ENCODE results near the gene DDIAS. TPM values are rescaled to one million over a fixed set of nuclear protein-coding genes. Genes with fewer than 3 reads are reported as not detected.

DDIAS gene
- total RNA-seq, 1 donor from 2014 or later = 3.8 TPM

GRCh38 chr11:82899957-82900276, 1.6 kb upstream of the DDIAS start:
- H3K27me3 ChIP-seq = no peaks in the 10 kb centered on the region
- H3K9me3 ChIP-seq = no peaks in the 10 kb centered on the region
- no peaks in the 10 kb centered on the region for H3K36me3 ChIP-seq
- intact Hi-C loops (cut with DNase I) = loop anchor here (10.0 kb wide), 1 partner anchor 345 kb away; no protein-coding TSS in a partner anchor
- H3K4me3 ChIP-seq = peak overlapping the region; percentile 68
- no peak for DNase-seq
- H3K27ac ChIP-seq = peak overlapping the region; percentile 84
- no peak for TF ChIP-seq CTCF (IDR thresholded peaks at IDR 0.05)
- ATAC-seq = no peak
- H3K4me1 ChIP-seq = peaks cover 25% of the 10 kb centered on the region

- H3K4me3 ChIP-seq = peak within 1 kb of the TSS; percentile 68
- no peak for TF ChIP-seq CTCF (IDR thresholded peaks at IDR 0.05)
- ATAC-seq (peak; percentile 95), DNase-seq (peak; percentile 97)
- H3K27me3 ChIP-seq = no peaks in the 10 kb centered on the region
- no peaks in the 10 kb centered on the region for H3K36me3 ChIP-seq
- peak within 1 kb of the TSS; percentile 84 for H3K27ac ChIP-seq
- no peaks in the 10 kb centered on the region for H3K9me3 ChIP-seq
- intact Hi-C loops (cut with DNase I) = loop anchor here (10.0 kb wide), 1 partner anchor 344 kb away; no protein-coding TSS in a partner anchor
- peaks cover 20% of the 10 kb centered on the region for H3K4me1 ChIP-seq
Observed at GRCh38 chr11:82900277-82901164, 1.0 kb upstream of the DDIAS start, which contains the start of gene PRCP. TSS of gene PRCP (minus strand) at chr11:82900430. CDS start at chr11:82900402, 28 bp downstream.

GRCh38 chr11:82901922-82902485, 468 bp downstream of the DDIAS start:
- H3K4me1 ChIP-seq = peaks cover 24% of the 10 kb centered on the region

GRCh38 chr11:82902880-82903279, 1.3 kb downstream of the DDIAS start:
- Histone ChIP-seq H3K36me3 (no peaks in the 10 kb centered on the region), H3K27ac (no peak overlapping the region), H3K9me3 (no peaks in the 10 kb centered on the region), H3K4me3 (no peak overlapping the region), H3K4me1 (peaks cover 24% of the 10 kb centered on the region), H3K27me3 (no peaks in the 10 kb centered on the region)
- ATAC-seq (no peak), DNase-seq (no peak)
- intact Hi-C loops (cut with DNase I) = loop anchor here (10.0 kb wide), 1 partner anchor 342 kb away; no protein-coding TSS in a partner anchor
- no peak for TF ChIP-seq CTCF (IDR thresholded peaks at IDR 0.05)

More at GRCh38 chr11:82901922-82902485, 468 bp downstream of the DDIAS start:
- Histone ChIP-seq H3K27me3 (no peaks in the 10 kb centered on the region), H3K9me3 (no peaks in the 10 kb centered on the region), H3K36me3 (no peaks in the 10 kb centered on the region), H3K27ac (no peak overlapping the region), H3K4me3 (peak overlapping the region; percentile 68)
- TF ChIP-seq CTCF (IDR thresholded peaks at IDR 0.05) = no peak
- ATAC-seq (no peak), DNase-seq (no peak)
- intact Hi-C loops (cut with DNase I) = loop anchor here (10.0 kb wide), 1 partner anchor 343 kb away; no protein-coding TSS in a partner anchor

GRCh38 chr11:82903843-82904586, 2.5 kb downstream of the DDIAS start:
- H3K4me1 ChIP-seq = peaks cover 16% of the 10 kb centered on the region
- no peaks in the 10 kb centered on the region for H3K36me3 ChIP-seq
- DNase-seq = no peak
- H3K27me3 ChIP-seq = no peaks in the 10 kb centered on the region
- intact Hi-C loops (cut with DNase I) = loop anchor here (10.0 kb wide), 1 partner anchor 341 kb away; no protein-coding TSS in a partner anchor
- no peak overlapping the region for H3K4me3 ChIP-seq
- TF ChIP-seq CTCF (IDR thresholded peaks at IDR 0.05) = no peak
- no peak for ATAC-seq
- no peaks in the 10 kb centered on the region for H3K9me3 ChIP-seq
- no peak overlapping the region for H3K27ac ChIP-seq
